ENCODE results near the gene RACGAP1.
A peak's percentile ranks its signal among the peaks of the same experiment; 100 is the strongest.

The RACGAP1 gene, protein sequence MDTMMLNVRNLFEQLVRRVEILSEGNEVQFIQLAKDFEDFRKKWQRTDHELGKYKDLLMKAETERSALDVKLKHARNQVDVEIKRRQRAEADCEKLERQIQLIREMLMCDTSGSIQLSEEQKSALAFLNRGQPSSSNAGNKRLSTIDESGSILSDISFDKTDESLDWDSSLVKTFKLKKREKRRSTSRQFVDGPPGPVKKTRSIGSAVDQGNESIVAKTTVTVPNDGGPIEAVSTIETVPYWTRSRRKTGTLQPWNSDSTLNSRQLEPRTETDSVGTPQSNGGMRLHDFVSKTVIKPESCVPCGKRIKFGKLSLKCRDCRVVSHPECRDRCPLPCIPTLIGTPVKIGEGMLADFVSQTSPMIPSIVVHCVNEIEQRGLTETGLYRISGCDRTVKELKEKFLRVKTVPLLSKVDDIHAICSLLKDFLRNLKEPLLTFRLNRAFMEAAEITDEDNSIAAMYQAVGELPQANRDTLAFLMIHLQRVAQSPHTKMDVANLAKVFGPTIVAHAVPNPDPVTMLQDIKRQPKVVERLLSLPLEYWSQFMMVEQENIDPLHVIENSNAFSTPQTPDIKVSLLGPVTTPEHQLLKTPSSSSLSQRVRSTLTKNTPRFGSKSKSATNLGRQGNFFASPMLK

DNA sequence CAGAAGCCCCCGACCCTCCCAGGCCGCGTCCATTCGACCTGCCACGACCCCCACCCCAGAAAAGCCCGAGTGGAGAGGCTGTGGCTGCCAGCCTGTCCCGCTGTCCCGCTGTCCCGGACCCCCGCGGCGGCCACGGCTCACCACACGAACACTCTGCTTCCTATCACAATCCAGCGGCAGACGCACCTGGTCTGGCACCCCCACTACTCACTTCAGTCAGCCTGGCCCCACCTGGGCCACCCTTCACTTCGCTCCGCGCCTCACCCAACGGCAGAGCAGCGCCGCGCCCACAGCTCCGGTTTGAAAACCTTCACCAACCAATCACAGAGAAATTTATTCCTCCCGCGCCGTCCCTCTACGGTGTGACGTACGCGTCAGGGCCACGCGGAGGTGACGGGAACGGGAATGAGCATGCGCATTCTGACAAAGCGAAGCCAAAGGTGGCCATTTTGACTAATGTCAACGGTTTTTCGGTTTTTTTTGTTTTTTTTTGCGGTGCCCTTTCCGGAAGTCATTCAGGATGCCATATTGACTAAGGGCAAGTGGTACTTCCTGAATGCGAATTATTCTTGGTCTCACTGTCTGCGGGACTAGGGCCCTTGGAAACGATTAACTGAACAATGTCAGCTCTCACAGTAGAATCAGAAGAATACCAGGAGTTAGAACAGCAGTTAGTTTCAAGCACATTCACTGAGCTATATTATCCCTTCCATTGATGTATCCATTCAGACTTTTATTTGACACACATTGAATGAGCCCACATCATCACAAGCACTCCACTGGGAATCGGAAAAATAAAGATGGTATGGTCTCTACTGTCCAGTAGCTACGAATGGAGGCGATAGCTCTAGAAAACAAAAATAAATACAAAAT lies at the start of gene RACGAP1:
RACGAP1 (minus strand) TSS at position 308 of the 873 bp plus-strand sequence. CDS start 8,779 bp downstream, outside the sequence.
- Histone ChIP-seq H3K9me3 (ENCODE audit: insufficient read depth, low read length) (no peaks in the 10 kb centered on the region), H3K36me3 (ENCODE audit: insufficient read depth, insufficient read length, low read length) (peaks cover 15% of the 10 kb centered on the region), H3K4me3 (ENCODE audit: insufficient read length, low read depth) (peak within 1 kb of the TSS; percentile 92), H3K27me3 (ENCODE audit: insufficient read depth, insufficient read length) (no peaks in the 10 kb centered on the region), H3K9ac (ENCODE audit: insufficient read length, low read depth) (peak within 1 kb of the TSS; percentile 92), H3K4me1 (ENCODE audit: insufficient read depth, insufficient read length) (no peaks in the 10 kb centered on the region)
- TF ChIP-seq YY1 (IDR thresholded peaks at IDR 0.05; ENCODE audit: insufficient read depth, insufficient read length) = peak; percentile 97
- no peak for TF ChIP-seq SUZ12 (IDR thresholded peaks at IDR 0.05; ENCODE audit: extremely low read depth, insufficient read depth, insufficient read length)
- peak; percentile 98 for DNase-seq (ENCODE audit: low read depth, low spot score)

DNA sequence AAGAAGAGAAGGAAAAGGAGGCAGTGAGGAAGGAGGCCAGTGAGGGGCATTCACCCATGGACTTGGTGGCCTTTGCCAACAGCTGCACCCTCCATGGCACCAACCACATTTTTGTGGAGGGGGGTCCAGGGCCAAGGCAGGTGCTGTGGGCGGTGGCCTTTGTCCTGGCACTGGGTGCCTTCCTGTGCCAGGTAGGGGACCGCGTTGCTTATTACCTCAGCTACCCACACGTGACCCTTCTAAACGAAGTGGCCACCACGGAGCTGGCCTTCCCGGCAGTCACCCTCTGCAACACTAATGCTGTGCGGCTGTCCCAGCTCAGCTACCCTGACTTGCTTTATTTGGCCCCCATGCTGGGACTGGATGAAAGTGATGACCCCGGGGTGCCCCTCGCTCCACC lies 48.4 kb upstream of the RACGAP1 start:
- Histone ChIP-seq H3K27me3 (ENCODE audit: insufficient read depth, insufficient read length) (no peaks in the 10 kb centered on the region), H3K4me3 (ENCODE audit: insufficient read length, low read depth) (no peak overlapping the region), H3K4me1 (ENCODE audit: insufficient read depth, insufficient read length) (peaks cover 36% of the 10 kb centered on the region), H3K9ac (ENCODE audit: insufficient read length, low read depth) (no peak overlapping the region), H3K9me3 (ENCODE audit: insufficient read depth, low read length) (no peaks in the 10 kb centered on the region), H3K36me3 (ENCODE audit: insufficient read depth, insufficient read length, low read length) (no peaks in the 10 kb centered on the region)
- no peak for TF ChIP-seq SUZ12 (IDR thresholded peaks at IDR 0.05; ENCODE audit: extremely low read depth, insufficient read depth, insufficient read length)
- TF ChIP-seq YY1 (IDR thresholded peaks at IDR 0.05; ENCODE audit: insufficient read depth, insufficient read length) = no peak
- TF ChIP-seq ZNF274 (IDR thresholded peaks at IDR 0.05; ENCODE audit: low read depth, low read length) = no peak
- no peak for DNase-seq (ENCODE audit: low read depth, low spot score)

DNA sequence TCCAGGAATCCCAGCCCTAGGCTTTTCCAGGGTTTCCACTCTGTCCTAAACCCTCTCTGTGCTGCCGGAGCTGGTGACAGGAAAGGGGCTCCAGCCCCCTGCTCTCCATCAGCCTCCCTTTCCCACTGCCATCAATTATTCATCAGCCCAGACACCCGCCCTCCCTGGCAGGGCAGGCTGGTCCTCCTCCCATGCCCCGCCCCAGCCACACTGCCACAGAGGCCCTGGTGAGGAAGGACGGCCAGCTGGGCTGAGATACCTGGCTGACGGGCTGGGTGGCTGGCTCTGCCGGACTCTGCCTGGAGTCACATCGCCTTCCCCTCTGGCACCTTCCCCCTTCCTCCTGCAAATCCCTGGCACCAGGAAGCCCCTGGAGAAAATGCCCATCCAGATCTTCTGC lies 47.9 kb upstream of the RACGAP1 start:
- no peak for DNase-seq (ENCODE audit: low read depth, low spot score)
- TF ChIP-seq SUZ12 (IDR thresholded peaks at IDR 0.05; ENCODE audit: extremely low read depth, insufficient read depth, insufficient read length) (no peak), ZNF274 (IDR thresholded peaks at IDR 0.05; ENCODE audit: low read depth, low read length) (no peak), YY1 (IDR thresholded peaks at IDR 0.05; ENCODE audit: insufficient read depth, insufficient read length) (no peak)
- Histone ChIP-seq H3K9me3 (ENCODE audit: insufficient read depth, low read length) (no peaks in the 10 kb centered on the region), H3K4me1 (ENCODE audit: insufficient read depth, insufficient read length) (peaks cover 36% of the 10 kb centered on the region), H3K9ac (ENCODE audit: insufficient read length, low read depth) (no peak overlapping the region), H3K36me3 (ENCODE audit: insufficient read depth, insufficient read length, low read length) (no peaks in the 10 kb centered on the region), H3K27me3 (ENCODE audit: insufficient read depth, insufficient read length) (no peaks in the 10 kb centered on the region), H3K4me3 (ENCODE audit: insufficient read length, low read depth) (no peak overlapping the region)

DNA sequence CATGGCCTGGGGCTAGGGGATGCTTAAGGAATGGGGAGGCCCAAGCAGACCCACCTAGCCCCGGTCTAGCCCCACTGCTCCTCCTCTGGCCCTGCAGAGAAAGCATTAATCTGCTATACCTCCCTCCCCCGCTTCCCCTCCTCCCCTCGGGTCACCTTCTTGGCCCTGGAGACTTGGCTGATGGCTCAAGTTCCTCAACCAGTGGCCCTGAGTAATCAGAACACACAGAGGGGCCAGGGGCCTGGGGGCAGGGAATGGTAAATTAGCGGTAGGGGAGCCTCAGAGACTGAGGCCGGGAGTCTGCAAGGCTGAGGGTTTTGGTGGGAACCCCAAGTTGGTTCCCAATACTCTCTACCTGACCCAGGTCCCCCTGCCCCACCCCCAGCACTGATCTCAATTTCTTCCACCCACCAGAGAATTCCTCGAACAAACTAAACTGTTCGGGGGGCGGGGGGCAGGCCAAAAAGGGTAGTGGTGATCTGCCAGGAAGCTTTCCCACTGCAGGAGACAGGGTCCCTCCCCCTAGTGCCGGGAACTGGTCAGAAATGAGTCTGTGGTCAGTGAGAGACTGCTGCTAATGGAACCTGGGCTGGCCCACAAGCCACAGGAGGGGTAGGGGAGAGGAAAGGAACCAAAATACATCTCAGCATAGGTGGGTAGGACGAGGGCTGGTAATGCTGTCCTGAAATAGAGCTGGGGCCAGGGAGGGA lies 47.1 kb upstream of the RACGAP1 start:
- Histone ChIP-seq H3K9me3 (ENCODE audit: insufficient read depth, low read length) (no peaks in the 10 kb centered on the region), H3K9ac (ENCODE audit: insufficient read length, low read depth) (no peak overlapping the region), H3K4me1 (ENCODE audit: insufficient read depth, insufficient read length) (peaks cover 36% of the 10 kb centered on the region), H3K36me3 (ENCODE audit: insufficient read depth, insufficient read length, low read length) (no peaks in the 10 kb centered on the region), H3K4me3 (ENCODE audit: insufficient read length, low read depth) (no peak overlapping the region), H3K27me3 (ENCODE audit: insufficient read depth, insufficient read length) (no peaks in the 10 kb centered on the region)
- no peak for DNase-seq (ENCODE audit: low read depth, low spot score)
- TF ChIP-seq SUZ12 (IDR thresholded peaks at IDR 0.05; ENCODE audit: extremely low read depth, insufficient read depth, insufficient read length) = no peak
- TF ChIP-seq YY1 (IDR thresholded peaks at IDR 0.05; ENCODE audit: insufficient read depth, insufficient read length) = no peak
- TF ChIP-seq ZNF274 (IDR thresholded peaks at IDR 0.05; ENCODE audit: low read depth, low read length) = no peak

DNA sequence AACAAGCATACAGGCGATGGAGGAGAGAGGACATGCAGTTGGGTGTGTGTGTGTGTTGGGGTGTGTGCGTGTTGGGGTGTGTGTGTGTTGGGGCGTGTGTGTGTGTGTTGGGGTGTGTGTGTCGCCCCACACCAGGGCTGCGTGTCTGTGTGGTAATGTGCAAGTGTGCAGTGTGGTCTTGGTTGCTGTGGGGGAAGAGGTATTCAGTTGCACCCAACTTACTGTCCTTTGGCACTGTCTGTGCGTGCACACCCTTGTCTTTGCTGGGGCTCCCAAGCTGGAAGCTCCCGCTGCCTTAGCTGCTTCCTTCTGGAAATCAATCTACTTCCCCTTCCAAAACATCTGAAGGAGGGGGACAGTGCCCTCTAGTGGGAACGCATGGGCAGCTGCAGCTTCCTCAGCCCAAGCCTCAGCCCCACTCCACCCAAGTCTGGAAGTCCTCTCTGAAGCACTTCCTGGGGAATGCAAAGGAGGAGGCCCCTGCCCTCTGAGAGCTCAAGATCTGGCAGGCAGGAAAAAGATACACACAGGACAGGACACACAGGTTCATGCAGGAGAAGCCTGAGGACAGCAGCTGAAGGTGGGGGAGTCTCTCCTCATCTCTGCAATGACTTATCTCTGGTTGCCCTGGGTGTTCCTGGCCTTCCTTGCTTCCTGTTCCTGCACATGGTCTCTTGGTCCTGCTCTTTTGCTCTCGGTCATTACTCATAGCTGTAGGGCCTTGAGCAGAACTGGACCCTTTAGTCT lies 45.2 kb upstream of the RACGAP1 start:
- H3K36me3 ChIP-seq (ENCODE audit: insufficient read depth, insufficient read length, low read length) = no peaks in the 10 kb centered on the region
- no peak overlapping the region for H3K9ac ChIP-seq (ENCODE audit: insufficient read length, low read depth)
- no peak overlapping the region for H3K4me3 ChIP-seq (ENCODE audit: insufficient read length, low read depth)
- DNase-seq (ENCODE audit: low read depth, low spot score) = peak; percentile 84
- no peak for TF ChIP-seq ZNF274 (IDR thresholded peaks at IDR 0.05; ENCODE audit: low read depth, low read length)
- TF ChIP-seq SUZ12 (IDR thresholded peaks at IDR 0.05; ENCODE audit: extremely low read depth, insufficient read depth, insufficient read length) = no peak
- no peak for TF ChIP-seq YY1 (IDR thresholded peaks at IDR 0.05; ENCODE audit: insufficient read depth, insufficient read length)
- no peaks in the 10 kb centered on the region for H3K9me3 ChIP-seq (ENCODE audit: insufficient read depth, low read length)
- peaks cover 32% of the 10 kb centered on the region for H3K4me1 ChIP-seq (ENCODE audit: insufficient read depth, insufficient read length)
- H3K27me3 ChIP-seq (ENCODE audit: insufficient read depth, insufficient read length) = no peaks in the 10 kb centered on the region

DNA sequence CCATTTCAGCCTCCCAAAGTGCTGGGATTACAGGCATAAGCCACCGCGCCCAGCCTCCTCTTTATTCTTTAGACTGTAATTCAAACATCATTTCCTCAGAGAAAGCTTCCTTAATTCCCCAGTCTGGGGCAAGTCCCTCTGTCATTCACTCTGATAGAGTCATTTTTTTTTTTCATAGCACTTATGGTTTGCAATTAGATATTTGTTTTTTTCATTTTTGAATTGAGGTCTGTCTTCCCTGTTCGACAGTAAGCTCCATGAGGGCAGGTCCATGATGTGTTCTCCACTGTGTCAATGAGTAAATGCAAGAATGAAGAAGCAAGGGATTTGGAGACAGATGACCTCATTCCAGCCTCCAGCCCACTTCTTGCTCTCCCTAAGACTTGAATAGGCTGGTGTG lies 44.2 kb upstream of the RACGAP1 start:
- peaks cover 24% of the 10 kb centered on the region for H3K4me1 ChIP-seq (ENCODE audit: insufficient read depth, insufficient read length)
- no peaks in the 10 kb centered on the region for H3K36me3 ChIP-seq (ENCODE audit: insufficient read depth, insufficient read length, low read length)
- H3K9me3 ChIP-seq (ENCODE audit: insufficient read depth, low read length) = no peaks in the 10 kb centered on the region
- no peak overlapping the region for H3K9ac ChIP-seq (ENCODE audit: insufficient read length, low read depth)
- TF ChIP-seq YY1 (IDR thresholded peaks at IDR 0.05; ENCODE audit: insufficient read depth, insufficient read length) (no peak), ZNF274 (IDR thresholded peaks at IDR 0.05; ENCODE audit: low read depth, low read length) (no peak), SUZ12 (IDR thresholded peaks at IDR 0.05; ENCODE audit: extremely low read depth, insufficient read depth, insufficient read length) (no peak)
- no peak overlapping the region for H3K4me3 ChIP-seq (ENCODE audit: insufficient read length, low read depth)
- DNase-seq (ENCODE audit: low read depth, low spot score) = no peak
- no peaks in the 10 kb centered on the region for H3K27me3 ChIP-seq (ENCODE audit: insufficient read depth, insufficient read length)

Data from NT2/D1 (cell line).